HS-5 (cell line): ENCODE results near the gene GPC6.

Experiments used
- DNase-seq: peaks from one replicate; pipeline ENCODE4 v3.0.0-alpha.2; 2012; ENCODE audit warnings: low read depth

GPC6 gene

GRCh38 chr13:93740334-93740733 lies 513.7 kb downstream of the GPC6 start:
- no peak for DNase-seq

GRCh38 chr13:93744033-93744432 lies 517.4 kb downstream of the GPC6 start:
- no peak for DNase-seq

GRCh38 chr13:93744886-93745285 lies 518.3 kb downstream of the GPC6 start:
- DNase-seq: no peak

- DNase-seq: no peak
These were observed 519.3 kb downstream of the GPC6 start for GRCh38 chr13:93745884-93746283.

GRCh38 chr13:93746589-93746988 lies 520.0 kb downstream of the GPC6 start:
- no peak for DNase-seq

- no peak for DNase-seq
These were observed 524.1 kb downstream of the GPC6 start for GRCh38 chr13:93750676-93751075.

GRCh38 chr13:93751117-93751516 lies 524.5 kb downstream of the GPC6 start:
- DNase-seq: no peak

GRCh38 chr13:93752541-93752940 lies 525.9 kb downstream of the GPC6 start:
- DNase-seq: no peak

GRCh38 chr13:93753639-93754038 lies 527.0 kb downstream of the GPC6 start:
- DNase-seq: no peak

- no peak for DNase-seq
These were observed 528.7 kb downstream of the GPC6 start for GRCh38 chr13:93755341-93755740.

- no peak for DNase-seq
These were observed 532.0 kb downstream of the GPC6 start for GRCh38 chr13:93758575-93758974.

- no peak for DNase-seq
These were observed 536.3 kb downstream of the GPC6 start for GRCh38 chr13:93762708-93763426.

- no peak for DNase-seq
These were observed 538.5 kb downstream of the GPC6 start for GRCh38 chr13:93765062-93765461.

GRCh38 chr13:93765811-93766210 lies 539.2 kb downstream of the GPC6 start:
- DNase-seq: no peak

GRCh38 chr13:93766719-93767118 lies 540.1 kb downstream of the GPC6 start:
- no peak for DNase-seq

GRCh38 chr13:93767180-93767916 lies 540.7 kb downstream of the GPC6 start:
- DNase-seq: no peak

- DNase-seq: no peak
These were observed 541.4 kb downstream of the GPC6 start for GRCh38 chr13:93767917-93768409.

GRCh38 chr13:93769101-93769500 lies 542.5 kb downstream of the GPC6 start:
- DNase-seq: no peak

GRCh38 chr13:93769607-93770006 lies 543.0 kb downstream of the GPC6 start:
- no peak for DNase-seq

- no peak for DNase-seq
These were observed 544.6 kb downstream of the GPC6 start for GRCh38 chr13:93771227-93771626.

GRCh38 chr13:93771782-93772181 lies 545.2 kb downstream of the GPC6 start:
- DNase-seq: no peak

GRCh38 chr13:93774506-93774905 lies 547.9 kb downstream of the GPC6 start:
- DNase-seq: no peak

GRCh38 chr13:93775027-93775426 lies 548.4 kb downstream of the GPC6 start:
- DNase-seq: no peak
